ENCODE measurements around the gene PCDHGA5. TPM values are rescaled to one million over a fixed set of nuclear protein-coding genes. Genes with fewer than 3 reads are reported as not detected.
A peak's percentile ranks its signal among the peaks of the same experiment; 100 is the strongest.

Gene PCDHGA5
- total RNA-seq, 1 experiment from 2014 or later: 0.05 TPM

DNA sequence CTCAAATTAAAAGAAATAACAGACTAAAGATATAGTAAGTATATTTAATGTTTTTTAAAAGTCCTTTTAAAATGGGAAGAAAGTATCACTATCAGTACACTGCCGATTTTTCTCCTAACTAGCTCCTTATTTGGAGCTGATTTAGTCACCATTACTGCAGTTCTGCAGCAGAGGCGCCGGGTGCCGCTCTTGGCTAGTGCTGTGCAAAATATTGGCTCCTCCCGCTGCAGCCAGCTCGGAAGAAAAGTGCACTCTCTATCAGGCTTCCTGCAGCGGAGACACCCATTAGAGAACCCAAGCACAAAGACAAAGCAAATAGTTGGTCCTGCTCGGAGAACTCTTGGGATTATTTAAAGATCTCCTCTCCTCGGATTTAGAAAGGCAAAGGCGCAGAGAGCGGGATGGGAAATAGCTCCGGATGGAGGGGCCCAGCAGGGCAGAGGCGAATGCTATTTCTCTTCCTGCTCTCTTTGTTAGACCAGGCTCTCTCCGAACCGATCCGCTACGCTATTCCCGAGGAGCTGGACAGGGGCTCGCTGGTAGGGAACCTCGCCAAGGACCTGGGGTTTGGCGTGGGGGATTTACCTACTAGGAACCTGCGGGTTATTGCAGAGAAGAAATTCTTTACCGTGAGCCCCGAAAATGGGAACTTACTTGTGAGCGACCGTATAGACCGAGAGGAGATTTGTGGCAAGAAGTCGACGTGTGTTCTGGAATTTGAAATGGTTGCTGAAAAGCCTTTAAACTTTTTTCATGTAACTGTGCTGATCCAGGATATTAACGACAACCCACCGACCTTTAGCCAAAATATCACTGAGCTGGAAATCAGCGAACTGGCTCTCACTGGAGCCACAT, 6.3 kb downstream of the PCDHGA5 start, which contains the start of gene PCDHGB3:
PCDHGB3 (plus strand) TSS at position 249 of the 855 bp plus-strand sequence; CDS start at position 402, 153 bp downstream.
- no peak within 1 kb of the TSS for H3K27ac ChIP-seq (ENCODE audit: low read depth, low read length)
- DNase-seq (ENCODE audit: low read depth, low spot score) (no peak), ATAC-seq (no peak)
- TF ChIP-seq ELF1 (IDR thresholded peaks at IDR 0.05; ENCODE audit: borderline replicate concordance, low read depth) (no peak), YY1 (IDR thresholded peaks at IDR 0.05; ENCODE audit: extremely low read depth, insufficient replicate concordance, low read depth, low read length) (no peak), RAD21 (IDR thresholded peaks at IDR 0.05; ENCODE audit: low read depth) (0 out of 2 replicates have a peak, but pooled peaks have one; percentile 10)
- H4K20me1 ChIP-seq (ENCODE audit: insufficient read depth): no peaks in the 10 kb centered on the region
- no peaks in the 10 kb centered on the region for H3K9me2 ChIP-seq (ENCODE audit: insufficient read depth)
- RAD21 ChIA-PET (ENCODE audit: low non-redundant PET in 1 of 2, low total read pairs in 2 of 2, uncharacterized antibody in 2 of 2, unreplicated experiment in 2 of 2): interaction anchor here in 1 of 2 experiments (0.6 kb wide), 1 partner anchor 266 kb away, joined by 3 read pairs; no protein-coding TSS in a partner anchor
- no TSS peak for BruUV-seq (replicated peaks)
- H3K27me3 ChIP-seq (ENCODE audit: insufficient read depth, low read length): no peaks in the 10 kb centered on the region
- peaks cover 0 to 12% of the 10 kb centered on the region in 2 experiments; a peak in 2 of 4 replicates for H3K9me3 ChIP-seq (ENCODE audit: control insufficient read depth in 1 of 2, insufficient read depth in 1 of 2, low read depth in 1 of 2, low read length in 2 of 2)
- no peak within 1 kb of the TSS for H3K4me2 ChIP-seq (ENCODE audit: low read length)
- POLR2A ChIA-PET: no interaction called here
- H2AFZ ChIP-seq (ENCODE audit: low read depth, low read length, poor library complexity, severe bottlenecking): no peak within 1 kb of the TSS
- CTCF ChIA-PET: interaction anchor here (1.1 to 1.4 kb wide), 2 partner anchors 188 to 194 kb away, joined by 3 to 6 read pairs; no protein-coding TSS in a partner anchor
- no peaks in the 10 kb centered on the region for H3K79me2 ChIP-seq (ENCODE audit: insufficient read depth, low read length)
- intact Hi-C loops (cut with micrococcal nuclease): no loop called here
- no peaks in the 10 kb centered on the region for H3K4me1 ChIP-seq (ENCODE audit: control insufficient read depth in 1 of 2, insufficient read depth in 2 of 2, low read length in 2 of 2)
- H3K9ac ChIP-seq (ENCODE audit: low read length): no peak within 1 kb of the TSS
- H3K4me3 ChIP-seq (replicated peaks in 1 of 2; ENCODE audit: low read depth in 1 of 2, low read length in 2 of 2): no peak within 1 kb of the TSS
- H3K36me3 ChIP-seq (ENCODE audit: control insufficient read depth in 1 of 2, insufficient read depth in 2 of 2, low read length in 2 of 2): no peaks in the 10 kb centered on the region

DNA sequence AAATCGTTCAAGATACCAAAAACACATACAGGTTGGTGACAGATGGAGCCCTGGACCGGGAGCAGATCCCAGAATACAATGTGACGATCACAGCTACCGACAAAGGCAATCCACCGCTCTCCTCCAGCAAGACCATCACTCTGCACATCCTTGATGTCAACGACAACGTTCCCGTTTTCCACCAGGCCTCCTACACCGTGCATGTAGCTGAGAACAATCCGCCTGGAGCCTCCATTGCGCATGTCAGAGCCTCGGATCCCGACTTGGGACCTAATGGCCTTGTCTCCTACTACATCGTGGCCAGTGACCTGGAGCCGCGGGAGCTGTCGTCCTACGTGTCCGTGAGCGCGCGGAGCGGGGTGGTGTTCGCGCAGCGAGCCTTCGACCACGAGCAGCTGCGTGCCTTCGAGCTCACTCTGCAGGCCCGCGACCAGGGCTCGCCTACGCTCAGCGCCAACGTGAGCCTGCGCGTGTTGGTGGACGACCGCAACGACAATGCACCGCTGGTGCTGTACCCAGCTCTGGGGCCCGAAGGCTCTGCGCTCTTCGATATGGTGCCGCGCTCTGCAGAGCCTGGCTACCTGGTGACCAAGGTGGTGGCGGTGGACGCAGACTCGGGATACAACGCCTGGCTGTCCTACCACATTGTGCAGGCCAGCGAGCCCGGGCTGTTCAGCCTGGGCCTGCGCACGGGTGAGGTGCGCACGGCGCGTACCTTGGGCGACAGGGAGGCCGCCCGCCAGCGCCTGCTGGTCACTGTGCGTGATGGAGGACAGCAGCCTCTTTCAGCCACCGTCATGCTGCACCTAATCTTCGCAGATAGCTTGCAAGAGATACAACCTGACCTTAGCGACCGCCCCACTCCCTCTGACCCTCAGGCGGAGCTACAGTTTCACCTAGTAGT, 7.9 kb downstream of the PCDHGA5 start:
- Histone ChIP-seq H3K9me2 (ENCODE audit: insufficient read depth) (no peaks in the 10 kb centered on the region), H4K20me1 (ENCODE audit: insufficient read depth) (no peaks in the 10 kb centered on the region), H3K27ac (ENCODE audit: low read depth, low read length) (no peak overlapping the region), H3K4me3 (replicated peaks in 1 of 2; ENCODE audit: low read depth in 1 of 2, low read length in 2 of 2) (no peak overlapping the region), H3K36me3 (ENCODE audit: control insufficient read depth in 1 of 2, insufficient read depth in 2 of 2, low read length in 2 of 2) (no peaks in the 10 kb centered on the region), H3K79me2 (ENCODE audit: insufficient read depth, low read length) (no peaks in the 10 kb centered on the region), H3K27me3 (ENCODE audit: insufficient read depth, low read length) (no peaks in the 10 kb centered on the region), H2AFZ (ENCODE audit: low read depth, low read length, poor library complexity, severe bottlenecking) (no peak overlapping the region), H3K4me2 (ENCODE audit: low read length) (no peak overlapping the region), H3K9me3 (ENCODE audit: control insufficient read depth in 1 of 2, insufficient read depth in 1 of 2, low read depth in 1 of 2, low read length in 2 of 2) (peaks cover 0 to 12% of the 10 kb centered on the region in 2 experiments; a peak in 2 of 4 replicates), H3K9ac (ENCODE audit: low read length) (no peak overlapping the region), H3K4me1 (ENCODE audit: control insufficient read depth in 1 of 2, insufficient read depth in 2 of 2, low read length in 2 of 2) (no peaks in the 10 kb centered on the region)
- ChIA-PET POLR2A (no interaction called here), CTCF (no interaction called here), RAD21 (ENCODE audit: low non-redundant PET in 1 of 2, low total read pairs in 2 of 2, uncharacterized antibody in 2 of 2, unreplicated experiment in 2 of 2) (no interaction called here)
- no TSS peak for BruUV-seq (replicated peaks)
- ATAC-seq (no peak), DNase-seq (ENCODE audit: low read depth, low spot score) (no peak)
- intact Hi-C loops (cut with micrococcal nuclease): no loop called here
- TF ChIP-seq YY1 (IDR thresholded peaks at IDR 0.05; ENCODE audit: extremely low read depth, insufficient replicate concordance, low read depth, low read length) (no peak), SP1 (IDR thresholded peaks at IDR 0.05; ENCODE audit: low read depth) (no peak), SRF (IDR thresholded peaks at IDR 0.05; ENCODE audit: low read depth) (no peak)
- TF ChIP-seq, protein P1, sequence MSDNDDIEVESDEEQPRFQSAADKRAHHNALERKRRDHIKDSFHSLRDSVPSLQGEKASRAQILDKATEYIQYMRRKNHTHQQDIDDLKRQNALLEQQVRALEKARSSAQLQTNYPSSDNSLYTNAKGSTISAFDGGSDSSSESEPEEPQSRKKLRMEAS (IDR thresholded peaks at IDR 0.05): no peak
